K562 (cell line): Measurements from ENCODE around the gene PTPN1. TPM values are rescaled to one million over a fixed set of nuclear protein-coding genes. Genes with fewer than 3 reads are reported as not detected.

Source experiments
- ARNT ChIP-seq, 2 experiments: fragments of 450-650 bp; IDR thresholded peaks; 2 replicates each; pipeline ENCODE4 v1.6.1; 2016; ENCODE audit warnings: mild to moderate bottlenecking in 1 of 2
- BRD9 ChIP-seq: fragments of 450-650 bp; IDR thresholded peaks from 2 replicates; pipeline ENCODE4 v1.6.1; 2018; ENCODE audit warnings: low read depth; ENCODE audit not compliant: partially characterized antibody
- C11orf30 ChIP-seq: fragments of 450-650 bp; IDR thresholded peaks from 2 replicates; pipeline ENCODE4 v1.6.1; 2016; ENCODE audit warnings: low read depth, mild to moderate bottlenecking
- CBX8 ChIP-seq: fragments of 200-600 bp; sonication (generic); IDR thresholded peaks from 2 replicates; pipeline ENCODE4 v1.6.1; 2012; ENCODE audit warnings: borderline replicate concordance, mixed run types, low read depth, mild to moderate bottlenecking, moderate library complexity, mixed read lengths, low read length, control low read depth, inconsistent platforms; ENCODE audit not compliant: poor library complexity, severe bottlenecking; ENCODE audit errors: extremely low read depth
- DPF2 ChIP-seq: fragments of 450-650 bp; IDR thresholded peaks from 2 replicates; pipeline ENCODE4 v1.6.1; 2016
- ESRRB ChIP-seq: fragments of 250-450 bp; sonication (Bioruptor Pico); IDR thresholded peaks from 2 replicates; pipeline ENCODE4 v1.5.0; 2020; ENCODE audit warnings: mild to moderate bottlenecking, moderate library complexity, borderline replicate concordance
- FOS ChIP-seq: IDR thresholded peaks from 3 replicates; pipeline ENCODE4 v1.6.1; 2011; ENCODE audit not compliant: insufficient read length; ENCODE audit errors: extremely low read depth
- FOXM1 ChIP-seq, 2 experiments: fragments of 450-650 bp in 1 of 2; sonication (generic) in 1 of 2; formaldehyde crosslinking in 1 of 2; IDR thresholded peaks; 2 replicates each; pipeline versions ENCODE4 v1.6.1 to v1.9.0; 2017 to 2022; ENCODE audit warnings: low read depth in 2 of 2, mild to moderate bottlenecking in 2 of 2, missing genetic modification reagents in 1 of 2, moderate library complexity in 1 of 2
- HNRNPL ChIP-seq: fragments of 200-400 bp; formaldehyde crosslinking; IDR thresholded peaks from 2 replicates; pipeline ENCODE4 v1.6.1; 2017; ENCODE audit warnings: low read depth, mild to moderate bottlenecking, low read length
- LARP7 ChIP-seq: fragments of 450-650 bp; IDR thresholded peaks from 2 replicates; pipeline ENCODE4 v1.6.1; 2016
- NCOA1 ChIP-seq: fragments of 450-650 bp; IDR thresholded peaks from 2 replicates; pipeline ENCODE4 v1.6.1; 2016; ENCODE audit warnings: low read depth
- NCOA4 ChIP-seq: fragments of 450-650 bp; IDR thresholded peaks from 2 replicates; pipeline ENCODE4 v1.6.1; 2018; ENCODE audit warnings: mild to moderate bottlenecking; ENCODE audit not compliant: partially characterized antibody
- NFYB ChIP-seq: IDR thresholded peaks from 2 replicates; pipeline ENCODE4 v1.6.1; 2011; ENCODE audit warnings: mild to moderate bottlenecking, moderate library complexity; ENCODE audit not compliant: insufficient read length; ENCODE audit errors: extremely low read depth
- RBM25 ChIP-seq: fragments of 200-400 bp; formaldehyde crosslinking; IDR thresholded peaks from 2 replicates; pipeline ENCODE4 v1.6.1; 2018; ENCODE audit warnings: low read length, low read depth, moderate library complexity; ENCODE audit not compliant: severe bottlenecking
- SETDB1 ChIP-seq: IDR thresholded peaks from one replicate; pipeline ENCODE4 v1.6.1; 2012; ENCODE audit warnings: low read length, control low read depth, inconsistent platforms
- TEAD1 ChIP-seq, 2 experiments: fragments of 450-650 bp in 1 of 2; sonication (generic) in 1 of 2; formaldehyde crosslinking; IDR thresholded peaks; 2 replicates each; pipeline versions ENCODE4 v1.4.0 to v1.8.0; 2020 to 2022; ENCODE audit warnings: mild to moderate bottlenecking in 2 of 2, missing genetic modification reagents in 1 of 2
- TEAD4 ChIP-seq, 2 experiments: sonication (generic) in 1 of 2; formaldehyde crosslinking in 1 of 2; IDR thresholded peaks; 2 replicates each; pipeline versions ENCODE4 v1.6.1 to v1.8.0; 2012 to 2022; ENCODE audit warnings: borderline replicate concordance in 1 of 2, inconsistent platforms in 1 of 2, low read length in 1 of 2, mild to moderate bottlenecking in 1 of 2, missing genetic modification reagents in 1 of 2
- ZNF277 ChIP-seq: fragments of 250-450 bp; sonication (Bioruptor Pico); IDR thresholded peaks from 2 replicates; pipeline ENCODE4 v1.8.0; 2022; ENCODE audit warnings: inconsistent platforms, mild to moderate bottlenecking, moderate library complexity, borderline replicate concordance
- ZNF584 ChIP-seq: fragments of 200-800 bp; sonication (Bioruptor generic); IDR thresholded peaks from 2 replicates; pipeline ENCODE4 v1.6.1; 2016; ENCODE audit warnings: low read depth, mild to moderate bottlenecking, missing genetic modification characterization, missing compliant biosample characterization
- ZNF644 ChIP-seq: fragments of 200-800 bp; sonication (Bioruptor generic); IDR thresholded peaks from 2 replicates; pipeline ENCODE4 v1.6.1; 2016; ENCODE audit warnings: low read depth, missing genetic modification characterization, missing compliant biosample characterization
- ZNF75A ChIP-seq: fragments of 450-650 bp; formaldehyde crosslinking; IDR thresholded peaks from 2 replicates; pipeline ENCODE4 v1.4.0; 2020; ENCODE audit warnings: mild to moderate bottlenecking
- polyA plus RNA-seq, 8 experiments: library from polyadenylated mRNA; depleted of rRNA in 4 of 8; stranded (reverse) in 5 of 8; unstranded in 3 of 8; fragments of >200 nt; fragmentation: Nextera tagmentation in 2 of 8; fragmentation: Illumina TruSeq in 1 of 8; extraction: Ambion mirVana in 2 of 8; extraction: Trizol in 1 of 8; gene quantifications; 2 replicates each; pipeline versions ENCODE4 v1.2.1 to v1.2.3, GENCODE V29; 2011 to 2014; ENCODE audit warnings: inconsistent platforms in 1 of 8, missing spikeins in 1 of 8
- total RNA-seq, 7 experiments: library from RNA; depleted of rRNA in 6 of 7; stranded (reverse); fragments of >200 nt in 6 of 7; fragmentation: Illumina TruSeq in 2 of 7; extraction: Trizol in 2 of 7; gene quantifications; 2 replicates each; pipeline versions ENCODE4 v1.2.1 to v1.2.3, GENCODE V29; 2011 to 2021; ENCODE audit warnings: low replicate concordance in 1 of 7
- TF ChIP-seq, protein P1 (sequence below): fragments of 450-650 bp; IDR thresholded peaks from 2 replicates; pipeline ENCODE4 v1.6.1; 2014; ENCODE audit warnings: low read depth, mild to moderate bottlenecking, moderate library complexity, borderline replicate concordance
- TF ChIP-seq, protein P2 (sequence below): fragments of 250-450 bp; sonication (Bioruptor Pico); IDR thresholded peaks from 2 replicates; pipeline ENCODE4 v1.5.0; 2021; ENCODE audit warnings: mild to moderate bottlenecking, borderline replicate concordance

The PTPN1 gene
- total and polyA plus RNA-seq, 9 of the 15 experiments (the other 6 are each of a cell fraction or from before 2014, with no cell fraction given) = 11.0 to 85.3 (median 54.0) TPM

GRCh38 chr20:50467718-50468356 lies 42.3 kb upstream of the PTPN1 start (continued):
- TF ChIP-seq NCOA4 (no peak), C11orf30 (peak; percentile 73), ZNF277 (CRISPR knock-in tag) (no peak), NFYB (peak; percentile 54), LARP7 (no peak), ESRRB (CRISPR knock-in tag) (no peak), ARNT (IDR thresholded peaks at IDR 0.05) (peak in 1 of 2 experiments; percentile 28; a peak in 1 of 4 replicates), BRD9 (no peak), DPF2 (0 out of 2 replicates have a peak, but pooled peaks have one; percentile 7), HNRNPL (no peak), TEAD1 (CRISPR knock-in tag; IDR thresholded peaks at IDR 0.05) (no peak), ZNF584 (CRISPR knock-in tag) (no peak), ZNF644 (tag) (no peak), TEAD4 (IDR thresholded peaks at IDR 0.05; ENCODE audit: low read length) (no peak), TEAD4 (CRISPR knock-in tag; IDR thresholded peaks at IDR 0.05; ENCODE audit: borderline replicate concordance) (no peak), CBX8 (no peak), NCOA1 (no peak), ZNF75A (no peak), FOS (peak; percentile 67), SETDB1 (no peak), FOXM1 (IDR thresholded peaks at IDR 0.05; ENCODE audit: low read depth) (no peak), FOXM1 (CRISPR knock-in tag; IDR thresholded peaks at IDR 0.05; ENCODE audit: low read depth) (no peak), RBM25 (peak; percentile 57)
- TF ChIP-seq, protein P1, sequence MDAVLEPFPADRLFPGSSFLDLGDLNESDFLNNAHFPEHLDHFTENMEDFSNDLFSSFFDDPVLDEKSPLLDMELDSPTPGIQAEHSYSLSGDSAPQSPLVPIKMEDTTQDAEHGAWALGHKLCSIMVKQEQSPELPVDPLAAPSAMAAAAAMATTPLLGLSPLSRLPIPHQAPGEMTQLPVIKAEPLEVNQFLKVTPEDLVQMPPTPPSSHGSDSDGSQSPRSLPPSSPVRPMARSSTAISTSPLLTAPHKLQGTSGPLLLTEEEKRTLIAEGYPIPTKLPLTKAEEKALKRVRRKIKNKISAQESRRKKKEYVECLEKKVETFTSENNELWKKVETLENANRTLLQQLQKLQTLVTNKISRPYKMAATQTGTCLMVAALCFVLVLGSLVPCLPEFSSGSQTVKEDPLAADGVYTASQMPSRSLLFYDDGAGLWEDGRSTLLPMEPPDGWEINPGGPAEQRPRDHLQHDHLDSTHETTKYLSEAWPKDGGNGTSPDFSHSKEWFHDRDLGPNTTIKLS = peak; percentile 73
- TF ChIP-seq, protein P2, sequence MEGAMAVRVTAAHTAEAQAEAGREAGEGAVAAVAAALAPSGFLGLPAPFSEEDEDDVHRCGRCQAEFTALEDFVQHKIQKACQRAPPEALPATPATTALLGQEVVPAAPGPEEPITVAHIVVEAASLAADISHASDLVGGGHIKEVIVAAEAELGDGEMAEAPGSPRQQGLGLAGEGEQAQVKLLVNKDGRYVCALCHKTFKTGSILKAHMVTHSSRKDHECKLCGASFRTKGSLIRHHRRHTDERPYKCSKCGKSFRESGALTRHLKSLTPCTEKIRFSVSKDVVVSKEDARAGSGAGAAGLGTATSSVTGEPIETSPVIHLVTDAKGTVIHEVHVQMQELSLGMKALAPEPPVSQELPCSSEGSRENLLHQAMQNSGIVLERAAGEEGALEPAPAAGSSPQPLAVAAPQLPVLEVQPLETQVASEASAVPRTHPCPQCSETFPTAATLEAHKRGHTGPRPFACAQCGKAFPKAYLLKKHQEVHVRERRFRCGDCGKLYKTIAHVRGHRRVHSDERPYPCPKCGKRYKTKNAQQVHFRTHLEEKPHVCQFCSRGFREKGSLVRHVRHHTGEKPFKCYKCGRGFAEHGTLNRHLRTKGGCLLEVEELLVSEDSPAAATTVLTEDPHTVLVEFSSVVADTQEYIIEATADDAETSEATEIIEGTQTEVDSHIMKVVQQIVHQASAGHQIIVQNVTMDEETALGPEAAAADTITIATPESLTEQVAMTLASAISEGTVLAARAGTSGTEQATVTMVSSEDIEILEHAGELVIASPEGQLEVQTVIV (CRISPR knock-in tag) = no peak
